ENCODE measurements around the gene UBAP1L.
A peak's percentile ranks its signal among the peaks of the same experiment; 100 is the strongest.
"Not testable (repeated sequence)": the region's sequence is repeated elsewhere in the genome, so short reads cannot be mapped to it uniquely, and the experiment has no call there.

Gene UBAP1L

GRCh38 chr15:65115086-65115485, at the start of gene UBAP1L:
TSS of gene UBAP1L (minus strand) at chr15:65115200. CDS start at chr15:65106215, 8,985 bp downstream.
- DNase-seq, result no peak

DNA sequence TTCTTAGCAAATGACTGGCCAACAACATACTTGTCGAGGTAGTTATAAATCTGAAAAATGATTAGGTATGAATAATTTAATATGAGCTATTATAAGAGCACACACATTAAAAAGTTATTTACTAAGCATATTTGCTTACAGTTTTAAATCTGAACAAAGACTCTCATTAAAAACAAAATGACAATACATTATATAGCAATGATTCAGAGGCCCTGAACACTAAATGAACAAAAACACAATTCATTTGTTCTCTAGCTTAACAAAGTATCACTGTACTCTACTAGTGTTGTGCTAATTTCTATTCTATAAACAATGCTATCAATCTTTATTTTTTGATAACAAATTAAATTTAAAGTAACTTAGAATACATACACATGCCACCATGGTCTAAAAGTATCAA, 49.1 kb upstream of the UBAP1L start:
- no peak for DNase-seq

- DNase-seq, result no peak
Measured at GRCh38 chr15:65163041-65163440, 48.0 kb upstream of the UBAP1L start.

DNA sequence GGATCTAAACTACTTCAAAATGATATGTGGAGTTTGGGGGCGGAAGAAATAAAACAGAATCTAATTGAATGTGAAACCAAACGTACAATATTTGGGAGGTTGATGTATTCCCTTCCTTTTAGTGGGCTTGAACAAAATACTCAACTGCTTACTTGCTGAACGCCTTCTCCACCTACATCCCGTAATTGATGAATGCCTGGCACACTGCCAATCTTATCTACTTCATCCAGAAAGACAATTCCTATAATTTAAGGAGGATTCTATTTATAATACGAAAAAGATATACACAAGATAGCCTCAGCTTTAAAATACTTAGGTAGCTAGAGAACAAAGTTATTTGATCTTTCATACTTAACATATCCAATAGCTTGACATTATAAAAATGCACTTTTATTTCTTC, 41.7 kb upstream of the UBAP1L start:
- no peak for DNase-seq

GRCh38 chr15:65154720-65155119, 39.7 kb upstream of the UBAP1L start:
- no peak for DNase-seq

- DNase-seq, result no peak
Measured at GRCh38 chr15:65147902-65148301, 32.9 kb upstream of the UBAP1L start.

DNA sequence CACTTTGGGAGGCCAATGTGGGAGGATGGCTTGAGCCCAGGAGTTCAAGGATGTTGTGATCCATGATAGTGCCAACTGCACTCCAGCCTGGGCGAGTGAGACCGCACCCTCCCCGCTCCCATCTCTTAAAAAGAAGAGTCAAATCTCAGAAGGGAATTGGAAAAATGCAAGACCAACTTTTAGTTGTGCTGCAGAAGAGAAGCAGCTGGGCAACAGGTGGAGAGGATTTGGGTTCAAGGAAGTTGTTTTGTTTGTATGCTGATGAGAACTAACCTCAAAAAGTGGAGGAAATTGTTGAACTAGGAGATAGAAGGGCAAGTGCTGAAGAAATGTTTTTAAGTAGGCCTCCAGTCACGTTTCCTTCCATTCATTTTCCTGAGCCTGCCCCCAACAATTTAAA, 31.4 kb upstream of the UBAP1L start:
- no peak for DNase-seq

DNA sequence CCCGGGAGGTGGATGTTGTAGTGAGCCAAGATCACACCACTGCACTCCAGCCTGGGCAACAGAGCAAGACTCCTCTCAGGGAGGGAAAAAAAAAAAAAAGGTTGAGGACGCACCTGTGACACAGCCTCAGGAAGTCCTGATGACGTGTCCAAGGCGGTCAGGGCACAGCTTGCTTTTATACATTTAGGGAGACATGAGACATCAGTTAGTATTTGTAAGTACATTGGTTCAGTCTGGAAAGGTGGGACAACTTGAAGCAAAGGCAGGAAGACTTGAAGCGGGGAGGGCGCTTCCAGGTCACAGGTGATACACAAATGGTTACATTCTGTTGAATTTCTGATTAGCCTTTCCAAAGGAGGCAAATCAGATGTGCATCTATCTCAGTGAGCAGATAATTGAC, 23.6 kb upstream of the UBAP1L start:
- DNase-seq, result not testable (repeated sequence)

- DNase-seq, result not testable (repeated sequence)
Measured at GRCh38 chr15:65137893-65138292, 22.9 kb upstream of the UBAP1L start.

DNA sequence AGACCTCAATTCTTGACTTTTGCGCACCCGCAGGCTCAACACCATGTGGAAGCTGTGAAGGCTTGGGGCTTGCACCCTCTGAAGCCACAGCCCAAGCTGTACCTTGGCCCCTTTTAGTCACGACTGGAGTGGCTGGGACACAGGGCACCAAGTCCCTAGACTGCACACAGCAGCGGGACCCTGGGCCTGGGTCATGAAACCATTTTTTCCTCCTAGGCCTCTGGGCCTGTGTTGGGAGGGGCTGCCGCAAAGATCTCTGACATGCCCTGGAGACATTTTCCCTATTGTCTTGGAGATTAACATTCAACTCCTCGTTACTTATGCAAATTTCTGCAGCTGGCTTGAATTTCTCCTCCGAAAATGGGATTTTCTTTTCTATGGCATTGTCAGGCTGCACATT, 22.1 kb upstream of the UBAP1L start:
- not testable (repeated sequence) for DNase-seq

GRCh38 chr15:65134538-65134937, 19.5 kb upstream of the UBAP1L start:
- DNase-seq, result no peak

- peak; percentile 93 for DNase-seq
Measured at GRCh38 chr15:65133548-65134200, 18.7 kb upstream of the UBAP1L start, which contains the start of gene PDCD7. TSS of gene PDCD7 (minus strand) at chr15:65133808. CDS start at chr15:65133781, 27 bp downstream.

- no peak for DNase-seq
Measured at GRCh38 chr15:65132878-65133547, 18.0 kb upstream of the UBAP1L start.

DNA sequence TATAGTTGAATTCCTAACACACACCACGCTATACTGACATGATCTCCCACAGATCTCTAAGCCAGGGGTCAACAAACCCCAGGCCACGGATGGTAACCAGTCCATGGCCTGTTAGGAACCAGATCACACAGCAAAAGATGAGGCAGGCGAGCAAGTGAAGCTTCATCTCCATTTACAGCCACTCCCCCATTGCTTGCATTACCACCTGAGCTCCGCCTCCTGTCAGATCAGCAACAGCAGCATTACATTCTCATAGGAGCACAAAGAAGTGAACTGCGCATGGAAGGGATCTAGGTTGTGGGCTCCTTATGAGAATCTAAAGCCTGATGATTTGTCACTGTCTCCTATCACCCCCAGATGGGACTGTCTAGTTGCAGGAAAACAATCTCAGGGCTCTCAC, 15.9 kb upstream of the UBAP1L start:
- DNase-seq, result no peak

GRCh38 chr15:65115542-65115941, 542 bp upstream of the UBAP1L start:
- DNase-seq, result no peak

DNA sequence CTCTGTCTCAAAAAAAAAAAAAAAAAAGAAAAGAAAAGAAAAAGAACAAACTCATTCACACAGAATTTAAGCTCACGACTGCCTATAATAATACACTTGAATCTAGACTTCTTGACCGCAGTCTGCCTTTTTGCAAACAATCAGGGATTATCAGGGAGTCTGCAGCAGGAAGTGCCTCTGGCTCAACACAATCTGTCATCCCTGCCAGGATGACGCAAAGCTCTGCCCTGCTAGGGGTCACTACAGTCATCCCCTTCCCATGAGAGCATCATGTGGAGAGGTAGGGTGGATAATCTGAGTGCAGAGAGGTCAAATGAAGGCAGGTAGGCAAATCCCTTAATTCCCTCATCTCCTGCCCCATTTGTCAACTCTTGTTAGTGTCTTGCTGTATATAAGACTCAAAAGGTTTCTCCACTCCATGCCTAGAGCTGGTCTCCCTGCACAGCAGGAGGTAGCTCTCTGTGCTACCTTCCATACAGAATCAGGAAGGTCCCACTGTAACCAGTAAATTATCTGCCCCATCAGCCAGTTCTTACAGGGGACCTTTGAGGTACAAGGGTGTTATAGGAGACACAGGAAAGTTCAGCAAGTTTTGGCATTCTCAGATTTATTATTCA, 4.2 kb downstream of the UBAP1L start:
- DNase-seq, result no peak

- DNase-seq, result no peak
Measured at GRCh38 chr15:65106011-65106590, 8.9 kb downstream of the UBAP1L start.

DNA sequence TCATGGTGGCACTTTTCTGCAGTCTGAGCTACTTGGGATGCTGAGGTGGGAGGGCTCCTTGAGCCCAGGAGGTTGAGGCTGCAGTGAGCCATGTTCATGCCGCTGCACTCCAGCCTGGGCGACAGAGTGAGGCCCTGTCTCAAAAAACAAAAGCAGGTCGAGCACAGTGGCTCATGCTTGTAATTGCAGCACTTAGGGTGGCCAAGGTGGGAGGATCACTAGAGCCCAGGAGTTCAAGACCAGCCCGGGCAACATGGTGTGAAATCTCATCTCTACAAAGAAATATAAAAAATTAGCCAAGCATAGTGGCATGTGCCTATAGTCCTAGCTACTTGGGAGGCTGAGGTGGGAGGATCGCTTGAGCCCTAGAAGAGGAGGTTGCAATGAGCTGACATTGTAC, 10.0 kb downstream of the UBAP1L start:
- DNase-seq, result no peak

- no peak for DNase-seq
Measured at GRCh38 chr15:65102912-65103311, 12.1 kb downstream of the UBAP1L start.

GRCh38 chr15:65101891-65102708, 12.9 kb downstream of the UBAP1L start:
- no peak for DNase-seq

DNA sequence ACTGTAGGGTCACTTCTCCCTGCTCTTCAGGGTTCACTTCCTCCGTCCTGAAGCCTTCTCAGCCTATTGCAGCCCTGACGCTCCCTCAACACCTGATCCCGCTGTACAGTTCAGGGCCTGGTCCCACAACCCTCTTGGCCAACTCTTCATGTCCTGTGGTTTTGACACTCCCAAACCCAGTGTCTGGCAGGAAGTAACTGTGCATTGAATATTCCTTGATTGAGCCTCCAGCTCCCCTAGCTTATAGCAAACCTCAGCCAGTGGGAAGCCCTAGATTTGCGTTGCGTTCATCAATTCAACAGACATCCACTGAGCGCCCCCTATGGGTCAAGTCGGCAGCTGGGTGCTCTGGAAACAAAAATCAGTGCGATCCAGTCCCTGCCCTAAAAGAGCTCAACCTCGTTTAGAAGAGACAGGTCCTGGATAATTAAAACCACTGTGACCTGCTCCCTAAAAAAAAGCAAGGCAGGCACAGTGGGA, 13.5 kb downstream of the UBAP1L start:
- DNase-seq, result no peak

DNA sequence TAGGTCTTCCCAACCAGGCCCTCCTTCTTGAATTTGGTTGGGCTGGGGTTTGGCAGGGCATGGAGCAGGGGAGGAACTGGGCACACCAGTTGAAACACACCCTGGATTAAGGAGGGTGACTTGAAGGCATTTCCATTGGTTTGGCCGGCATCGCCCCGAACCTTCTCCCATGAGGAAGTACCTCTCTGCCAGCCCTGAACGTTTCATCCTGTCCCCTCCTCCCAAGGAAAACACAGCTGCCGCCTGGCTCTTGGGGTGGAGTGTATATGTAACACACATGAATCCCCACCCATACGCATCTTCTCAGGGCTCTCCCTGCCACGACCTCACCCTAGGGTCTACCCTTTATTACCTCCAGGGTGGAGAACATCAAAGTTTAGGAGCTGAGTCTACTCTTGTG, 14.6 kb downstream of the UBAP1L start:
- no peak for DNase-seq

DNA sequence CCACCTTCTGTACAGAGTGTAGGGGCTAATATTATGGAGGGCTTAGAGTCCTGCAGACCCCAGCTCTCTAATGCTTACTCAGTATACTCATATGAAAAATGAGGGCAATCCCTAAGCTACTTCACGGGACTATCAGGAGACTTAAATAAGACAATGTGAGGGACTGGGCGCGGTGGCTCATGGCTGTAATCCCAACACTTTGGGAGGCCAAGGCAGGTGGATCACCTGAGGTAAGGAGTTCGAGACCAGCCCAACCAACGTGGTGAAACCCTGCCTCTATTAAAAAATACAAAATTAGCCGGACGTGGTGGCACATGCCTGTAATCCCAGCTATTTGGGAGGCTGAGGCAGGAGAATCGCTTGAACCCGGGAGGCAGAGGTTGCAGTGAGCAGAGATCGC, 15.2 kb downstream of the UBAP1L start:
- not testable (repeated sequence) for DNase-seq
